ENCODE results near the gene ITSN1.

ITSN1 gene

DNA sequence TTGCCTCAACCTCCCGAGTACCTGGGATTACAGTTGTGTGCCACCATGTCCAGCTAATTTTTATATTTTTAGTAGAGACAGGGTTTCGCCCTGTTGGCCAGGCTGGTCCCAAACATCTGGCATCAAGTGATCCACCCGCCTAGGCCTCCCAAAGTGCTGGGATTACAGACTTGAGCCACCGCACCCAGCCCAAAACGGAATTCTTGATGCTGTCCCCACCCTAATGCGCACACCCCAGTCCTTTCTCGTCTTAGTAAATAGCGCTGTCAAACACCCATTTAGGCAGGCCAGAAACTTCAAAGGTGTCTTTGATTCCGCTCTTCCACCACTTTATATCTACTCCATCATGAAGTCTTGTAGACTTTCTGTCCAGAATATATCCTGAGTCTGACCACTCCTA, 35.1 kb downstream of the ITSN1 start:
- no peak overlapping the region for H3K4me3 ChIP-seq (ENCODE audit: low read depth, low read length)
- TF ChIP-seq, protein P1, sequence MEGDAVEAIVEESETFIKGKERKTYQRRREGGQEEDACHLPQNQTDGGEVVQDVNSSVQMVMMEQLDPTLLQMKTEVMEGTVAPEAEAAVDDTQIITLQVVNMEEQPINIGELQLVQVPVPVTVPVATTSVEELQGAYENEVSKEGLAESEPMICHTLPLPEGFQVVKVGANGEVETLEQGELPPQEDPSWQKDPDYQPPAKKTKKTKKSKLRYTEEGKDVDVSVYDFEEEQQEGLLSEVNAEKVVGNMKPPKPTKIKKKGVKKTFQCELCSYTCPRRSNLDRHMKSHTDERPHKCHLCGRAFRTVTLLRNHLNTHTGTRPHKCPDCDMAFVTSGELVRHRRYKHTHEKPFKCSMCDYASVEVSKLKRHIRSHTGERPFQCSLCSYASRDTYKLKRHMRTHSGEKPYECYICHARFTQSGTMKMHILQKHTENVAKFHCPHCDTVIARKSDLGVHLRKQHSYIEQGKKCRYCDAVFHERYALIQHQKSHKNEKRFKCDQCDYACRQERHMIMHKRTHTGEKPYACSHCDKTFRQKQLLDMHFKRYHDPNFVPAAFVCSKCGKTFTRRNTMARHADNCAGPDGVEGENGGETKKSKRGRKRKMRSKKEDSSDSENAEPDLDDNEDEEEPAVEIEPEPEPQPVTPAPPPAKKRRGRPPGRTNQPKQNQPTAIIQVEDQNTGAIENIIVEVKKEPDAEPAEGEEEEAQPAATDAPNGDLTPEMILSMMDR (IDR thresholded peaks at IDR 0.05; ENCODE audit: low read depth, low read length, missing control alignments) = no peak
- H3K27ac ChIP-seq = no peak overlapping the region
- H3K27me3 ChIP-seq (replicated peaks) = no peaks in the 10 kb centered on the region
- no peak for DNase-seq
- in situ Hi-C loops (cut with HindIII; ENCODE audit: low pct_ligation_motif_present, low sequenced_read_pairs) = no loop called here
- no peaks in the 10 kb centered on the region for H3K36me3 ChIP-seq (replicated peaks)

- Histone ChIP-seq H3K27me3 (replicated peaks) (no peaks in the 10 kb centered on the region), H3K36me3 (replicated peaks) (no peaks in the 10 kb centered on the region), H3K4me3 (ENCODE audit: low read depth, low read length) (no peak overlapping the region), H3K27ac (no peak overlapping the region)
- DNase-seq = no peak
- TF ChIP-seq, protein P1 (IDR thresholded peaks at IDR 0.05; ENCODE audit: low read depth, low read length, missing control alignments) = no peak
- in situ Hi-C loops (cut with HindIII; ENCODE audit: low pct_ligation_motif_present, low sequenced_read_pairs) = no loop called here
Measured at GRCh38 chr21:33680870-33681269, 38.6 kb downstream of the ITSN1 start.

DNA sequence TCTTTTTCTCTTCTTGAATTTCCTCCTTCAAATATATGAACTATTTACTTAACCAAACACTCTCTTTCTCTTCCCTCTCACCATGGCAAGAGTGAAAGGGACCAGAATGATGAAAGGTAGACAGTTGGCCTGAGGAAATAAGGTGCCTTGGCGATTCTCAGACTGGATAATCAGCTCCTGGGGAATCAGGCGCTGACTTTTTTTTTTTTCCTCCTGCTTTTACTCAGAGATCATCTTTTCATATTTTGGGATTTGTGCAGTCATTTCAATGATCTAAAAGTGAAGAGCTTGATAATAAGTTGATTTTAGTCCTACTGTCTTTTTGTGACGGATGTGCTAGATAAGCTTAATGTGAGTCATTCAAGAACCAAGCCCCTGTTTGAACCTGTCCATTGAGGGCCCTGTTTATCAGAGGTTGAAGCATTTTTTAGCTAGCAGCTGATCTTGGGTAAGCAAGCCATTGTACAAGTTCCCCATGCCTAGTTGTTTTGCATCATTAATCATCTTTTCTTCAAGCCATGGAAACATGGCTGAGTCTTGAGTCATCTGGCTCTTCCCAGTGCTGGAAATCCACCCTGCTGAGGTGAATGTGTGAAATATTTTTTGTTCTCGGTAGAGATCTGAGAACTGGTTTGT, 40.8 kb downstream of the ITSN1 start:
- in situ Hi-C loops (cut with HindIII; ENCODE audit: low pct_ligation_motif_present, low sequenced_read_pairs) = no loop called here
- H3K27ac ChIP-seq = peak overlapping the region; percentile 87

DNA sequence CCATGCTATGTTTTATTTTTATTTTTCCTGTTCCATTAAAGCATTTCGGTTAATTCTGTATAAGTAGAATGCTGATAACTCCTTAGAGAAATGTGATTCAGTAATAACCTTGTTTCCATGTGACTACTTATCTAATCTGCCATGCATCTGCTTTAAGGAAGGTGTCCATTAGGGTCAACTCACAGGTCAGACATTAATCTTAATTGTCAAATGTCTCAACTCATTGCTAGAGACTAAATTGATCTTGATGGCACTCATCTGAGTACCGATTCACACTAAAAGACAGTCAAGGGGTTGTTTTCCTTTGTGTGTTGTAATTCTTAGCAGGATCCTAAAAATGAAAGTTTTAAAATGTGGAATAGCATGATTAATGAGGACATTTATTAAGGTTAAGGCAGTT, 41.8 kb downstream of the ITSN1 start:
- in situ Hi-C loops (cut with HindIII; ENCODE audit: low pct_ligation_motif_present, low sequenced_read_pairs) = no loop called here
- TF ChIP-seq, protein P1 (IDR thresholded peaks at IDR 0.05; ENCODE audit: low read depth, low read length, missing control alignments) = no peak
- H3K27ac ChIP-seq = peak overlapping the region; percentile 87

More for the DNA sequence above, 40.8 kb downstream of the ITSN1 start:
- TF ChIP-seq, protein P1 (IDR thresholded peaks at IDR 0.05; ENCODE audit: low read depth, low read length, missing control alignments) = no peak
- H3K27me3 ChIP-seq (replicated peaks) = no peaks in the 10 kb centered on the region
- DNase-seq = peak; percentile 95
- H3K4me3 ChIP-seq (ENCODE audit: low read depth, low read length) = no peak overlapping the region
- H3K36me3 ChIP-seq (replicated peaks) = no peaks in the 10 kb centered on the region

GRCh38 chr21:33684923-33685560, 42.7 kb downstream of the ITSN1 start:
- Histone ChIP-seq H3K4me3 (ENCODE audit: low read depth, low read length) (no peak overlapping the region), H3K27ac (peak overlapping the region; percentile 87), H3K27me3 (replicated peaks) (no peaks in the 10 kb centered on the region), H3K36me3 (replicated peaks) (no peaks in the 10 kb centered on the region)
- in situ Hi-C loops (cut with HindIII; ENCODE audit: low pct_ligation_motif_present, low sequenced_read_pairs) = no loop called here
- DNase-seq = peak; percentile 27
- TF ChIP-seq, protein P1 (IDR thresholded peaks at IDR 0.05; ENCODE audit: low read depth, low read length, missing control alignments) = no peak

More for the DNA sequence above, 41.8 kb downstream of the ITSN1 start:
- H3K36me3 ChIP-seq (replicated peaks) = no peaks in the 10 kb centered on the region
- no peaks in the 10 kb centered on the region for H3K27me3 ChIP-seq (replicated peaks)
- no peak for DNase-seq
- H3K4me3 ChIP-seq (ENCODE audit: low read depth, low read length) = no peak overlapping the region
